DND-41 (cell line): ENCODE measurements around the gene GREM2.

Experiments used
- EZH2 ChIP-seq: IDR thresholded peaks from 3 replicates; pipeline ENCODE4 v1.6.1; 2012; ENCODE audit warnings: borderline replicate concordance, low read depth, mild to moderate bottlenecking, moderate library complexity, low read length, inconsistent platforms; ENCODE audit not compliant: severe bottlenecking
- TF ChIP-seq, protein P1 (sequence below): IDR thresholded peaks from 2 replicates; pipeline ENCODE4 v1.5.1; 2012; ENCODE audit warnings: borderline replicate concordance, low read length, moderate library complexity, mild to moderate bottlenecking; ENCODE audit not compliant: poor library complexity, severe bottlenecking; ENCODE audit errors: extremely low read depth

- TF ChIP-seq, protein P1, sequence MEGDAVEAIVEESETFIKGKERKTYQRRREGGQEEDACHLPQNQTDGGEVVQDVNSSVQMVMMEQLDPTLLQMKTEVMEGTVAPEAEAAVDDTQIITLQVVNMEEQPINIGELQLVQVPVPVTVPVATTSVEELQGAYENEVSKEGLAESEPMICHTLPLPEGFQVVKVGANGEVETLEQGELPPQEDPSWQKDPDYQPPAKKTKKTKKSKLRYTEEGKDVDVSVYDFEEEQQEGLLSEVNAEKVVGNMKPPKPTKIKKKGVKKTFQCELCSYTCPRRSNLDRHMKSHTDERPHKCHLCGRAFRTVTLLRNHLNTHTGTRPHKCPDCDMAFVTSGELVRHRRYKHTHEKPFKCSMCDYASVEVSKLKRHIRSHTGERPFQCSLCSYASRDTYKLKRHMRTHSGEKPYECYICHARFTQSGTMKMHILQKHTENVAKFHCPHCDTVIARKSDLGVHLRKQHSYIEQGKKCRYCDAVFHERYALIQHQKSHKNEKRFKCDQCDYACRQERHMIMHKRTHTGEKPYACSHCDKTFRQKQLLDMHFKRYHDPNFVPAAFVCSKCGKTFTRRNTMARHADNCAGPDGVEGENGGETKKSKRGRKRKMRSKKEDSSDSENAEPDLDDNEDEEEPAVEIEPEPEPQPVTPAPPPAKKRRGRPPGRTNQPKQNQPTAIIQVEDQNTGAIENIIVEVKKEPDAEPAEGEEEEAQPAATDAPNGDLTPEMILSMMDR = no peak
- no peak for TF ChIP-seq EZH2
These were observed 44.9 kb downstream of the GREM2 start for GRCh38 chr1:240567066-240567465.
